Measurements from ENCODE around the gene C1orf52. TPM values are rescaled to one million over a fixed set of nuclear protein-coding genes. Genes with fewer than 3 reads are reported as not detected.

C1orf52 gene
- total RNA-seq, 4 donors from 2014 or later: 12.7 to 20.7 (median 17.9) TPM

- TF ChIP-seq CTCF (IDR thresholded peaks at IDR 0.05; ENCODE audit: low read depth): no peak
Measured at GRCh38 chr1:85245456-85245855, 14.0 kb downstream of the C1orf52 start.

DNA sequence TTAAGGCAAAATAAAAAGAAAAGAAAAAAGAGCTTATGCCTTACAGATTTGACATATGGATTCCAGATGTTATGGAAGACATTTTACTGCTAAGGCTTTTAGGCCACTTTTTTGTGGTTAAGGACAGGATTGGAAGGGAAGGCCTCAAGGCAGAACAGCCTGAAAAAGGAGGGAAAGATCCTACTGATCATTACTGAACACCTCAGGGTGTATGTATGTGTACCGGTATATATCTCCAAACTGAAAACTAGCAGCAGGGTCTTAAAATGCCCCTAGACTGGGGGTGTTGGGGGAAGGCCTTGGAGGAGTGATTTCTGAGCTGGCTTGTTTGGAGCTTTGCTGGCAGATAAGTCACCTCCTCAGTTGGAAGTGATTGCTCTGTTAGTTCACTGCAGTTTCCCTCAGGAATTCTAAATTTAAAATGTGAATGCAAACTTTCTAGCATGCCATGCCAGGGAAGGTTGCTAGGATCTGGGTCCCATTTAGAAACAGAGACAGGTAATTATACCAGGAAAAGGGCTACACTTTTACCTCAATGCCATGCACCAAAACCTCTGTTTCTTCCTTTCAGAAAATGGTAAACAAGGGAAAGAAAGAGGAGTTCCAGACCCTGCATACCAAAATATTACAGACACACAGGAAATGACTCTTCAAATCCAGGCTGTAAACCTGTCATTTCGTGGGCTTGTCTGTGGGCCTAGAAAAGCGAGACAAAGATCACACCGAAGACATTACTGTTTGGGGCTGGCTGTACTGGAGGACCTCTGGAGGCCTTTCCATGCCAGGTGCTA is 15.0 kb downstream of the C1orf52 start:
- no peak for TF ChIP-seq CTCF (IDR thresholded peaks at IDR 0.05; ENCODE audit: low read depth)

DNA sequence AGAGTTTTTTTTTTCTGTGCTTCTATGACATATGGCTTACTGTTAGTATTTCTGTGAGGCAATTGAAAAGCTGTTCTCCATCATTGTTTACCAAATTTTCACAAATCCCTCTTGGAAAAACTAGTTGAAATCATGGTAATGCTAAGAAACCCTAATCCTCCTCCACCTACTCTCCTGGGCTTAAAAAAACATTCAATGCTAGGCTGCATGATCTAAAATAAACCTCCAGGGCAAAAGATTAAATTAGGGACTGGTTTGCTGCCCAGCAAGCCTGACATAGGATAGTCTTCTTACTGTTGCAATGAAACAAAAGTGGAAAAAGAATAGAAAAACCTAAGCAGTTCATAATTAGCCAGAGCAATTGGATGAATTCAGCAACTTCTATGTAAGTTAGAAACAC is 16.1 kb downstream of the C1orf52 start:
- TF ChIP-seq CTCF (IDR thresholded peaks at IDR 0.05; ENCODE audit: low read depth): no peak

GRCh38 chr1:85240643-85241042 is 18.8 kb downstream of the C1orf52 start:
- TF ChIP-seq CTCF (IDR thresholded peaks at IDR 0.05; ENCODE audit: low read depth): no peak

DNA sequence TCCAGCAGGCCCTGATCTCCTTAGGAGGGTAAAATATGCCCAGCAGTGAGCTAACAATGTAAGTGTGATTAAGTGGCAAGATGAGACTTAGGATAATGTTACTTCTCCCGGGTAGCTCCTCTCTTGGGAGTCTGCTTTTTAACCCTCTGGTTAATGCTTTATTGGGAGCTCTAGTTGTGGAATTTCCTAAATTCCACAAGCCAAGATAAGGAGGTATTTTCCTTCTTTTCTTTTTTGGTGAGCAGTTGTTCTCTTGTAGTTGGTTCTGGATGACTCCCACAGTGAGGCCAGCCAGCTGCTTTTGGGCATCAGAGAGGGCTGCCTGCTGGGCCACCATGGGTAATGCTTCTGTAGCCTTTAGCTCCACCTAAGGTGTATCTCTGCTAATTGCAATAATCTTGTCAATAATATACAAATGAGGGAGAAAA is 19.3 kb downstream of the C1orf52 start:
- TF ChIP-seq CTCF (IDR thresholded peaks at IDR 0.05; ENCODE audit: low read depth): no peak

GRCh38 chr1:85237613-85238012 is 21.8 kb downstream of the C1orf52 start:
- TF ChIP-seq CTCF (IDR thresholded peaks at IDR 0.05; ENCODE audit: low read depth): no peak

GRCh38 chr1:85230305-85230977 is 29.0 kb downstream of the C1orf52 start:
- no peak for TF ChIP-seq CTCF (IDR thresholded peaks at IDR 0.05; ENCODE audit: low read depth)

Data from subcutaneous adipose tissue (tissue), 4 donors.